Esophagus (tissue), 2 donors: ENCODE measurements around the gene HAUS3. TPM values are rescaled to one million over a fixed set of nuclear protein-coding genes. Genes with fewer than 3 reads are reported as not detected.
"Not testable (repeated sequence)": the region's sequence is repeated elsewhere in the genome, so short reads cannot be mapped to it uniquely, and the experiment has no call there.

Experiments used
- H3K27ac ChIP-seq, 2 donors: one replicate each; pipeline ENCODE4 v1.5.1; 2013; ENCODE audit warnings: low read depth in 2 of 2, mild to moderate bottlenecking in 2 of 2, inconsistent platforms in 1 of 2, low read length in 1 of 2, moderate library complexity in 1 of 2
- H3K27me3 ChIP-seq, 2 donors: one replicate each; pipeline ENCODE4 v1.6.1; 2013; ENCODE audit warnings: low read length in 2 of 2, control low read depth in 1 of 2, mild to moderate bottlenecking in 1 of 2; ENCODE audit not compliant: insufficient read depth in 2 of 2, control insufficient read depth in 1 of 2
- H3K36me3 ChIP-seq, 2 donors: one replicate each; pipeline ENCODE4 v1.6.1; 2013; ENCODE audit warnings: low read length in 1 of 2; ENCODE audit not compliant: control insufficient read depth in 2 of 2, insufficient read depth in 2 of 2
- H3K4me1 ChIP-seq, 2 donors: one replicate each; pipeline ENCODE4 v1.6.1; 2013; ENCODE audit warnings: low read length in 1 of 2; ENCODE audit not compliant: control insufficient read depth in 2 of 2, insufficient read depth in 2 of 2
- H3K4me3 ChIP-seq, 2 donors: one replicate each; pipeline ENCODE4 v1.5.1; 2013; ENCODE audit warnings: low read length in 2 of 2, mild to moderate bottlenecking in 2 of 2, low read depth in 1 of 2, moderate library complexity in 1 of 2
- H3K9me3 ChIP-seq, 2 donors: one replicate each; pipeline ENCODE4 v1.6.1; 2013; ENCODE audit warnings: mild to moderate bottlenecking in 2 of 2, low read depth in 1 of 2, low read length in 1 of 2, moderate library complexity in 1 of 2; ENCODE audit not compliant: control insufficient read depth in 2 of 2, insufficient read depth in 1 of 2
- WGBS, 2 donors: extraction: QIAGEN DNeasy Blood & Tissue Kit; methylation state at CpG; one replicate each; pipeline ENCODE4 v1.1.7; 2013; 5-methylcytosine and 5-hydroxymethylcytosine counted together
- polyA plus RNA-seq, 2 donors: library from polyadenylated mRNA; stranded (reverse); fragments of 200-250 nt; gene quantifications; one replicate each; pipeline ENCODE4 v1.2.3, GENCODE V29; 2013
- donor health status: healthy with polysubstance abuse.
- donor health status: Bipolar disorder and iron deficiency.

HAUS3 gene
- polyA plus RNA-seq, 2 donors: 5.0 to 8.1 TPM

DNA sequence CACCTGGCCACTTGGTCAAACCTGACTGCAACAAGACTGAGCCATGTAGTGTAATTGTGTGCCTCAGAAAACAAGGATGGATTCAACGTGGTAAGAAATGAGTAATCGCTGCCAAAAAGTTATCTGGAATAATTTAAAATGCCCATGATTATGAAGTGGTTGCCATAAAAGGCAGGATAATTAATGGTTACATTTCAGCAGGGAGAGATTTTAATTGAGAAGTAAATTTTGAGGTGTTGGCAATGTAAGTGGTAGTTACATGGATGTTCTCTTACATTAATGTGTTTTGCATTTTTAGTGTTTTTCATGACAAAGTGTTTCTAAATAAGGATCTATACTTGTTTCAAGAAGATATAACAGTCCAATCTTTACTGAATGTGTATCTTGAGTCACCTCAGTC lies 15.7 kb downstream of the HAUS3 start:
- no peaks in the 10 kb centered on the region for H3K27me3 ChIP-seq
- no peaks in the 10 kb centered on the region for H3K4me1 ChIP-seq
- no peak overlapping the region for H3K27ac ChIP-seq
- H3K9me3 ChIP-seq: no peaks in the 10 kb centered on the region
- H3K4me3 ChIP-seq: no peak overlapping the region
- peaks cover 3 to 6% of the 10 kb centered on the region in 2 donors for H3K36me3 ChIP-seq
- WGBS, 2 donors: 73 to 75% methylated on average over 2 of the region's 2 CpGs

DNA sequence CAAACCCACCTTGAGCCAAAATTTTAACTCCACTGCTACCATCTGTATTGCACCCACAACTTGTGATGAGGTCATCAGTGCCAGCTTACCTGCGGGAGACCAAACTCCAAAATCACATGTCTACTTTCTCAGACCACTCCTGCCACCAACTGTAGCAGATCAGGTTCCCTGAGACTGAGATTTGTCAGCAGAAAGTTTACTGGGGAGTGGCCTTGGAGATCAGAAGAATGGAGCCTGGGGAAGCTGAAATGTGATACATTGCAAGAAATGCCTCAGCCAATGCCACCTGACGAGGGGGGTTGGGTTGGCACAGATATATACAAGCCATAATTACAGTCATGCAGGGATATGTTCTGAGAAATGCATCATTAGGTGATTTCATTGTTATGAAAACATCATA lies 19.1 kb downstream of the HAUS3 start:
- WGBS, 2 donors: 75 to 91% methylated on average over 2 of the region's 2 CpGs
- Histone ChIP-seq H3K9me3 (no peaks in the 10 kb centered on the region), H3K27ac (no peak overlapping the region), H3K4me1 (no peaks in the 10 kb centered on the region), H3K4me3 (no peak overlapping the region), H3K27me3 (no peaks in the 10 kb centered on the region), H3K36me3 (peaks cover 3 to 6% of the 10 kb centered on the region in 2 donors)

DNA sequence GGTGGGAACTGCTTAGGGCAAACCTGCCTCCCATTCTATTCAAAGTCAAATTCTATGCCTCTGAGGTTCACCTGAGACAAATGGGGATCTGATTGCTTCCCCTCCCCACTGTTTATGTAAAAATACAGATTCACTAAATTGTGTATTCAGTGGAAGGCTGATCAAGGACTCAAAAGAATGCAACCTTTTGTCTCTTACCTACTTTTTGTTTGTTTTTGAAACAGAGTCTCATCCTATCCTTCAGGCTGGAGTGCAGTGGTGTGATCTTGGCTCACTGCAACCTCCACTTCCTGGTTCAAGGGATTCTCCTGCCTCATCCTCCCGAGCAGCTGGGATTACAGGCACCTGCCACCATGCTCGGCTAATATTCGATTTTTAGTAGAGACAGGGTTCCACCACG lies 20.5 kb downstream of the HAUS3 start:
- not testable (repeated sequence) for H3K36me3 ChIP-seq, H3K27ac ChIP-seq, H3K27me3 ChIP-seq, H3K4me1 ChIP-seq, H3K9me3 ChIP-seq, H3K4me3 ChIP-seq
- WGBS, 2 donors: 64 to 67% methylated on average over 4 of the region's 4 CpGs

DNA sequence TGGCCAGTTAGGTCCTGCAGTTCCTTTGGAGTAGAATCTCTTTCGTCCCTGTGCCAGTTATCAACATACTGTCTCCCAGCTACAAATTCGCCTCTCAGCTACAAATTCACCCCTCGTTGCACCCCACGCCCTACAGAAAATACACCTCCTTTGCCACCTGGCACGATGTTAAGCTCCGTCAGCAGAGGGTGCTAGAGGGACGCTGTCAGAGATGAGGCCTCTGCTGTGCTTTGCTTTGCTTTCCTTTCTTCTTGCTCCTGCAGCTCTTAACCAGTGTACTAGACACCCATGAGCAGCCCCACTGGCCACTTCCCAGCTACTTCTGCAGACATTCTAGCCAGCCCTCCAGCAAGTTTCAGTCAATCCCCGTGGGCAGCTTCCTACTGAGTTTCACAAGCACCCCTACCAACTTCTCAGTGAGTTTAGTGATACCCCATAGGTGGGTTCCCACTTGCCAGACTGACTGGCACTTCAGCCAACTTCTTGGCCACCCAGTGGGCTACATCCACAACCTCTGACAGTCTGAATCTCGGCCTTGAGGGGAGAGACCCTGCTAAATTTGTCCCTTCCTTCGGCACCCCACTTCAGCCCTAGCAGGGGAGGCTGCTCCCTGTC lies 21.8 kb downstream of the HAUS3 start:
- Histone ChIP-seq H3K27me3 (no peaks in the 10 kb centered on the region), H3K4me3 (no peak overlapping the region), H3K4me1 (no peaks in the 10 kb centered on the region), H3K9me3 (no peaks in the 10 kb centered on the region), H3K36me3 (peaks cover 0 to 4% of the 10 kb centered on the region in 2 donors), H3K27ac (no peak overlapping the region)
- WGBS, 2 donors: 10 to 13% methylated on average over 10 of the region's 10 CpGs

GRCh38 chr4:2219233-2219760 lies 22.6 kb downstream of the HAUS3 start:
- Histone ChIP-seq H3K9me3 (no peaks in the 10 kb centered on the region), H3K36me3 (peaks cover 0 to 4% of the 10 kb centered on the region in 2 donors), H3K4me3 (no peak overlapping the region), H3K4me1 (no peaks in the 10 kb centered on the region), H3K27me3 (no peaks in the 10 kb centered on the region), H3K27ac (no peak overlapping the region)
- WGBS, 2 donors: 91% methylated on average over 6 of the region's 6 CpGs

DNA sequence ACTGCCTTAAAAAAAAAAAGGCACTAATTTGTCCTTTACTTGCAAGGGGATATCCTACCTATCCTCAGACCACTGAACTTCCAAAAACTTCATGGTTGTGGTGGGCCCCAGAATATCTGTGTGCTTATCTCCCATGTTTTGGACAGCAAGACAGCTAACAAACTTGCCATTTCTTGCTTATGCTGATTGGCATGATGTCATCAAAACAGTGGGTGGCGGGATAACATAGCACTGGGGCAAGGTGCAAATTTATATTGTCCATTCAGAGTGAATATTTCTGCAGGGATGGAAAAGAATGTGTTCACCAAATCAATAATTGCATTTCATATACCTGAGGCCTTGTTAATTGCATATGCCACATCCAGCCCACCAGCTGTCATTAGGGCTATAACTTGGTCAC lies 23.5 kb downstream of the HAUS3 start:
- WGBS, 2 donors: 84 to 86% methylated on average over 1 of the region's 1 CpG
- H3K27me3 ChIP-seq: no peaks in the 10 kb centered on the region
- H3K36me3 ChIP-seq: peaks cover 0 to 4% of the 10 kb centered on the region in 2 donors
- H3K9me3 ChIP-seq: no peaks in the 10 kb centered on the region
- H3K4me1 ChIP-seq: no peaks in the 10 kb centered on the region
- H3K27ac ChIP-seq: no peak overlapping the region
- no peak overlapping the region for H3K4me3 ChIP-seq

- H3K4me3 ChIP-seq: no peak overlapping the region
- no peak overlapping the region for H3K27ac ChIP-seq
- H3K9me3 ChIP-seq: no peaks in the 10 kb centered on the region
- WGBS, 2 donors: 46 to 55% methylated on average over 3 of the region's 3 CpGs
- H3K27me3 ChIP-seq: no peaks in the 10 kb centered on the region
- H3K36me3 ChIP-seq: no peaks in the 10 kb centered on the region
- H3K4me1 ChIP-seq: no peaks in the 10 kb centered on the region
Measured at GRCh38 chr4:2217726-2218125, 24.2 kb downstream of the HAUS3 start.

- WGBS, 2 donors: 63 to 74% methylated on average over 1 of the region's 1 CpG
- H3K9me3 ChIP-seq: no peaks in the 10 kb centered on the region
- no peaks in the 10 kb centered on the region for H3K36me3 ChIP-seq
- H3K4me1 ChIP-seq: no peaks in the 10 kb centered on the region
- no peak overlapping the region for H3K4me3 ChIP-seq
- H3K27me3 ChIP-seq: no peaks in the 10 kb centered on the region
- H3K27ac ChIP-seq: no peak overlapping the region
Measured at GRCh38 chr4:2212831-2213230, 29.1 kb downstream of the HAUS3 start.

DNA sequence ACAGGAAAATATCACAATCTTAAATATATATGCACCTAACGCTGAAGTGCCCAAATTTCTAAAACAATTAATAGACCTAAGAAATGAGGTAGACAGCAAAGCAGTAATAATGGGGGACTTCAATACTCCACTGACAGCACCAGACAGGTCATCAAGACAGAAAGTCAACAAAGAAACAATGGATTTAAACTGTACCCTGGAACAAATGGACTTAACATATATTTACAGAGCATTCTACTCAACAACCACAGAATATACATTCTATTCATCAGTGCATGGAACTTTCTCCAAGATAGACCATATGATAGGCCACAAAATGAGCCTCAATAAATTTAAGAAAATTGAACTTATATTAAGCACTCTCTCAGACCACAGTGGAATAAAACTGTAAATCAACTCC lies 39.1 kb downstream of the HAUS3 start:
- H3K4me1 ChIP-seq, H3K27ac ChIP-seq, H3K27me3 ChIP-seq, H3K4me3 ChIP-seq, H3K36me3 ChIP-seq, H3K9me3 ChIP-seq: not testable (repeated sequence)
- WGBS, 2 donors: 87 to 94% methylated on average over 1 of the region's 1 CpG

DNA sequence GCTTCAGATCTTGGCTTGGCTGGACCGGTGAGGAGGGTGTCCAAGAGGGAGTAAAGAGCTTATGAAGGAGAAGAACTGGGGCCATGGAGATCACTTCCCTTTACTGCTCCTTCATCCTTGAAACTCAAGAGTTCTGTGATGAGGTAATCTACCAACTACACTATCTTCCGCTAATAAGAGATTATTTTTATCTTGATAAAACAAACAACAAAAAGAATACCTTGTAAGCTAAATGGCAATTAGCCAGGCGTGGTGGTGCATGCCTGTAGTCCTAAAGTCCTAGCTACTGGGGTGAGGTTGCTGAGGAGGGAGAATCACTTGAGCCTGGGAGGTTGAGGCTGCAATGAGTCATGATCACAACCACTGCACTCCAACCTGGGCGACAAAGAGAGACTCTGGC lies 47.4 kb downstream of the HAUS3 start:
- H3K36me3 ChIP-seq: no peaks in the 10 kb centered on the region
- H3K4me3 ChIP-seq: no peak overlapping the region
- WGBS, 2 donors: 79 to 85% methylated on average over 4 of the region's 4 CpGs
- H3K27me3 ChIP-seq: no peaks in the 10 kb centered on the region
- no peaks in the 10 kb centered on the region for H3K9me3 ChIP-seq
- no peak overlapping the region for H3K27ac ChIP-seq
- H3K4me1 ChIP-seq: no peaks in the 10 kb centered on the region
